GM10266 (cell line): ENCODE data around the gene PREB.
A peak's percentile ranks its signal among the peaks of the same experiment; 100 is the strongest.

Experiments used
- DNase-seq: peaks from one replicate; pipeline ENCODE4 v3.0.0; 2012; ENCODE audit errors: extremely low spot score
- CTCF ChIP-seq: IDR thresholded peaks from 2 replicates; pipeline ENCODE4 v1.5.1; 2012; ENCODE audit warnings: mild to moderate bottlenecking, low read depth; ENCODE audit not compliant: control insufficient read depth, insufficient read depth; ENCODE audit errors: missing control alignments

PREB gene

DNA sequence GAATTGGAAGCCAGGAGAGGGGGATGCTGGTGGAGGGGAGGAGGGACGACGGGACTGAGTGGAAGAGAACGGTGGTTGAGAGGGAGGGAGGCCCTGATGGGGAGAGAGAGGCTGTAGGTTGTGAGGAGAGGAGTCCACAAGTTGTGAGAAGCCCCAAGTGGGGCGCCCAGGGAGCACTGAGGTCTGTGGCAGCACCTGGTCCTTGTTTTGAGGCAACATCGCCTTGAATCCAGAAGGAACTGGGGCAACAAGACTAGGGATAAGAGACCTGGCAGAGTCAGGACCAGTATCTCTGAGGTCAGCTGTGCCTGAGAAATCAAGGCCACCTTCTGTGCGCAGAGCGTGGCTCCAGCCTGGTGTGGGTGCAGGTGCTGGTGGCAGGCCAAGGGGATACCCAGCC is 3.7 kb upstream of the PREB start:
- TF ChIP-seq CTCF: no peak
- no peak for DNase-seq

DNA sequence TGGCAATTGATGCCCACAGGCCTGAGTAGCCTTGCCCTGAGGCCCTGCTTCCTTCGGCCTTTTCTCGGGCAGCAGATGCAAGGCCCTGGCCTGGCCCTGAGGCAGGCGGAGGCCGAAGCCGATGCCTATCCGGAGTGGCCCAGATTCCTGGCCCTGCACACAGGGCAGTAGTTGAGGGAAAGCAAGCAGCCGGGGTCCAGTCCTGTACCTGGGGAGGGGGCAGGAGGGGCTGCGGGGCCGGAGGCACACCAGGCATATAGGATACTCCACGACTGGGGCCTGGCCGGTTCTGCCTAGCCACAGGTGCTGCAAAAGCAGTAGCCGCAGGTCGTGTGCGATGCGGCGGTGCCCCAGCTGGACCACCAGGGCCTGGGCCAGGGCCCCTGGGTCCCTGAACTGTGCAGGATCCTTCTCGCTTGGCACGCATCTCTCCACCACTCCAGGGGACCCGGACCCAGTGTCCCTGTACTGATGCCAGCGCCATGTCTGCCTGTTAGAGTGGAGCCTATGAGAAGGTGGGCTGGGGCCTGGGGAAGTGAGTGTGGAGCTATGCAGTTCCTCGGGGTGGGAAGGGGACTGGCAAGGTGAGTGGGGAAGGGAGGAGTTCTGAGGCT is 3.0 kb upstream of the PREB start:
- no peak for DNase-seq
- no peak for TF ChIP-seq CTCF

GRCh38 chr2:27136751-27137150 is 2.3 kb upstream of the PREB start:
- TF ChIP-seq CTCF: no peak
- DNase-seq: no peak

GRCh38 chr2:27135478-27135955 is 1.1 kb upstream of the PREB start:
- TF ChIP-seq CTCF: no peak
- DNase-seq: no peak

GRCh38 chr2:27134781-27135477 is 493 bp upstream of the PREB start:
- DNase-seq: no peak
- no peak for TF ChIP-seq CTCF

DNA sequence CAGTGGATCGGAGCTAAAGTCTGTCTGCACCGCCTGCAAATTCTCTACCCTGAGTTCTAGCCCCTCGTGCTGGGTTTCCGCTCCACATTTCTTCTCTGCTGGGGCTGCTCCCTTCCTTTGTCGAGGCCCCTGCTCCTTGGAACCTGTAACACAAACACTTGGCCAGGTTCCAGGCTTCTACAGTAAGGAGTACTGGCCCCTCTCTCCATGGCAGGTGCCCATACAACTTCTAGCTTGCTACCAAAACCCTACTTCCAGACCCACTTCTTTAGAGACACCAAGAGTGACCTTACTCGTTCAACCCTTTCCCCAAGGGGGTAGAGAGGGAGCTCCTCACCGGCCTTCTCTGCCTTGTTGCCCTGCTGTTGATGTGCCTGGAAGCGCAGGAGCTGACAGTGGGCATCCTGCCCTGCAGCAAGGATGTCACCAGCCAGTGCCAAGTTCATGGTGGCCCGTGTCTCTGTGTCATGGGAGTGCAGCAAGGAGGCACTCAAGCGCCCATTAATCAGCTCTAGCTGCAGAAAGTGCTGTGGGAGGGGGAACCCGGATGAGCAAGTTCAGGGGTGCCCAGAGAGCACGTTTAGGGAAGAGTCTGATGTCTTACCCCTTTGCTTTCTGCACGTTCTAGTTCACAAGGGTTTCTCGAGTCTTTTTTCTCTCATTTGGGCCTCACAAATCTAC is 1.1 kb downstream of the PREB start:
- peak; percentile 56 for DNase-seq
- TF ChIP-seq CTCF: peak; percentile 15

- no peak for TF ChIP-seq CTCF
- DNase-seq: no peak
Measured at GRCh38 chr2:27131429-27131828, 3.0 kb downstream of the PREB start.
